Femur (tissue), 1 donor: ENCODE results near the gene CSNK1G1.
"Not testable (repeated sequence)": the region's sequence is repeated elsewhere in the genome, so short reads cannot be mapped to it uniquely, and the experiment has no call there.

Experiments
- DNase-seq: peaks from one replicate; pipeline ENCODE4 v3.0.0-alpha.2; 2017

The CSNK1G1 gene

GRCh38 chr15:64236156-64236894 is 119.6 kb downstream of the CSNK1G1 start:
- no peak for DNase-seq

GRCh38 chr15:64235552-64235951 is 120.4 kb downstream of the CSNK1G1 start:
- no peak for DNase-seq

- no peak for DNase-seq
Observed at GRCh38 chr15:64233299-64233698, 122.7 kb downstream of the CSNK1G1 start.

- DNase-seq: no peak
Observed at GRCh38 chr15:64232400-64232799, 123.6 kb downstream of the CSNK1G1 start.

GRCh38 chr15:64229129-64229724 is 126.7 kb downstream of the CSNK1G1 start:
- DNase-seq: no peak

- DNase-seq: no peak
Observed at GRCh38 chr15:64225804-64226203, 130.2 kb downstream of the CSNK1G1 start.

- DNase-seq: peak; percentile 59
Observed at GRCh38 chr15:64224511-64224910, 131.5 kb downstream of the CSNK1G1 start.

- DNase-seq: no peak
Observed at GRCh38 chr15:64223882-64224281, 132.1 kb downstream of the CSNK1G1 start.

- DNase-seq: no peak
Observed at GRCh38 chr15:64222573-64223366, 133.2 kb downstream of the CSNK1G1 start.

- DNase-seq: not testable (repeated sequence)
Observed at GRCh38 chr15:64221911-64222310, 134.1 kb downstream of the CSNK1G1 start.

- not testable (repeated sequence) for DNase-seq
Observed at GRCh38 chr15:64217429-64217750, 138.6 kb downstream of the CSNK1G1 start.

GRCh38 chr15:64216730-64217428 is 139.1 kb downstream of the CSNK1G1 start:
- DNase-seq: no peak

GRCh38 chr15:64216196-64216595 is 139.8 kb downstream of the CSNK1G1 start:
- no peak for DNase-seq

- DNase-seq: no peak
Observed at GRCh38 chr15:64213646-64214045, 142.3 kb downstream of the CSNK1G1 start.

- DNase-seq: no peak
Observed at GRCh38 chr15:64211696-64212095, 144.3 kb downstream of the CSNK1G1 start.

GRCh38 chr15:64210371-64210770 is 145.6 kb downstream of the CSNK1G1 start:
- DNase-seq: no peak

- no peak for DNase-seq
Observed at GRCh38 chr15:64209680-64210334, 146.2 kb downstream of the CSNK1G1 start.

- DNase-seq: no peak
Observed at GRCh38 chr15:64205202-64205601, 150.8 kb downstream of the CSNK1G1 start.

GRCh38 chr15:64197425-64197824 is 158.5 kb downstream of the CSNK1G1 start:
- DNase-seq: no peak

GRCh38 chr15:64193971-64194370 is 162.0 kb downstream of the CSNK1G1 start:
- DNase-seq: no peak

GRCh38 chr15:64191971-64192830 is 163.8 kb downstream of the CSNK1G1 start:
- DNase-seq: no peak
